LoVo (cell line): ENCODE results near the gene GBP4.

ENCODE experiments used
- DNase-seq: peaks from one replicate; pipeline ENCODE4 v3.0.0-alpha.2; 2016; ENCODE audit warnings: low spot score

GBP4 gene

GRCh38 chr1:89170170-89171066 is 28.3 kb downstream of the GBP4 start:
- DNase-seq: no peak

DNA sequence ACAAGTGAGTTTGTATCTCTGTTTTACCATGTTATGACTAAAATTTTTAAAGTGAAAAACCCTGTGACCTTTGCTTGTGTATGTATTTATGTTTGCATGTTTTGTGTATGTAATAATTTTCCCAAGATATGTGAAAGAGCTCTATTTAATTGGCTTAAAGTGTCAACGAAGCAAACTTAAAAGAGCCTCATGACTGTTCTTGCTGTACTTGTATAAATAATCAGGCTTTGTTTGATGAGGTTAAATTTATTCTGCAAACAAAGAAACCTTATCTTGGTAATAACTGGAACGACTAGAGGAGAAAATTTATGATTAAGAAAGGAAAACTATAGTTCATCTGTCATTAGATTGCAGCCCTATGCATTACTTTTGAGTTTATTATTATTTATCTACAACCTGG is 29.6 kb downstream of the GBP4 start:
- DNase-seq: no peak

DNA sequence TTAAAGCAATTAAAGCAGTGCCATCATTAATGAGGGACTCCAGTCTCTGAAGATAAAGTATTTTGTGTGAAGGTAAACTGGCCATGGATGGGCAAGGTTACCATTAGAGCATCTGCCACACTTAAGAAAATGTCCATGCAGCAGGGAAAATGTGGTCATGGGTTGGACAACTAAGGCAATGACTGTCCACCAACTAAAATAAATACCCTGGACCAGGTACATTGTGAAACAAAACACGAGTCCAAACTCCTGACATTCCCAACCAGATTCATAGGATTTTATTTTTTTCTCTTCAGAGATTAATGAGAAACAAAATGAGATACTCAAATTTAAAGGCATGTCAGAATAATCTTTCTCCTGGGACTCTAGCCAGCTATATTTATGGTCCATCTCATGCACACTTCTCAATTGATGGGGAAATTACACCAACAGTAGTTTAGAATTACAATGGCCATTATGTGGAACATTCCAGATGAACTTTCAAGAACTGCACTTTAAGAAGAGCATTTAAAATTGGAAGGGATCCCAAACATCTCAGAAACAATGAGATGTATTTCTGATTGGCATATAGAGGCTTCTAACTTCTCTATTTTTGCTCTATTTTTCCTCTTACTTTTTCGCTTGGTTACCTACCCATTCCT is 31.0 kb downstream of the GBP4 start:
- DNase-seq: no peak

DNA sequence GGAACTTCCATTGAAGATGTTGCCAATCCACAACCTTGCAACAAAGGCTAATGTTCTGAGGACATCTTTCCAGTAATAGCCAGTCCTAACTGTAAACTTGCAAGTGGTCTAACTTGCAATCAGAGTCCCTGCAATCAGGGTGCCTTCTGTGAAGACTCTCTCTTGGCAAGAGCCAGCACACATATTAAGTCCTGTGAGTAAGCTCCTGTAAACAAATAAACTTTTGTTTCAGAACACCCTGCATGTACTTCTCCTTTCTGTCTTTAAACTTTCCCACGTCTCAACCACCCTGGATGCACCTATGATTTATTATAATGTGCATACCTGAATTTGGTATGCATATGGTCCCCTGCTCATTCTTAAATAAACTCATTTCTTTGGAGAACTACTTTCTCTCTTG is 32.0 kb downstream of the GBP4 start:
- DNase-seq: no peak

GRCh38 chr1:89165811-89166210 is 32.9 kb downstream of the GBP4 start:
- DNase-seq: no peak

DNA sequence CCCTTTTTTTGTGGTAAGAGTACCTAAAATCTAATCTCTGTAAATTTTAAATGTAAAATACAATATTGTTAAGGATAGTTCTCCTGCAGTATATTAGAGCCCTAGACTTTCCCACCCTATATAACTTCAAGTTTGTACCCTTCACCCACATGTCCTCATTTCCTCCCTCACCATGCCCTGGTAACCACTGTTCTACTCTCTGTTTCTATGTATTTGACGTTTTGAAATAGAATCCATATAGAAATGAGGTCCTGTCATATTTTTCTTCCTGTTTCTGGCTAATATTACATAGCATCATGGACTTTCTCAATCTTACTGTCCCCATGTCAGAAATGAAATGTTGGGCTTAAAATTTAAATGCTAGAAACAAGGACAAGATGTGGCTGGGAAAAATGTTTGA is 47.7 kb downstream of the GBP4 start:
- no peak for DNase-seq

DNA sequence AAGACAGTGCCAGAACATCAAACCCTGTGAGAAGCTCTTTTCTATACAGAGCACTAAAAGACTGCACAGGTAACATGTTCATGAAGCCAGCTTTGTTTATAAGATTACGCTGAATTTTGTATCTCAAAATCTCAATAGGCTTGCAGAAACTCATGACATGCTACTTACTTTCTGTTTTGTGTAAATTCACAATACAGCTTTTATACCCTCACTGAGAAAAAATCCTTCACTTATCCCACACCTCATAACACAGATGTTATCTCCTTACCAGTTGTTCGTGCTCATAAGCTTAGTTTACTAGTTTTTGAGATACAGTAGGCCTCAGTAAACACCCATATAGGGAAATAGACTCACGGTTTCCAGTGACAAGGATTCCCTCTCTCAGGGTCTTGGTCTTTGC is 48.8 kb downstream of the GBP4 start:
- no peak for DNase-seq

GRCh38 chr1:89149229-89149628 is 49.5 kb downstream of the GBP4 start:
- no peak for DNase-seq

DNA sequence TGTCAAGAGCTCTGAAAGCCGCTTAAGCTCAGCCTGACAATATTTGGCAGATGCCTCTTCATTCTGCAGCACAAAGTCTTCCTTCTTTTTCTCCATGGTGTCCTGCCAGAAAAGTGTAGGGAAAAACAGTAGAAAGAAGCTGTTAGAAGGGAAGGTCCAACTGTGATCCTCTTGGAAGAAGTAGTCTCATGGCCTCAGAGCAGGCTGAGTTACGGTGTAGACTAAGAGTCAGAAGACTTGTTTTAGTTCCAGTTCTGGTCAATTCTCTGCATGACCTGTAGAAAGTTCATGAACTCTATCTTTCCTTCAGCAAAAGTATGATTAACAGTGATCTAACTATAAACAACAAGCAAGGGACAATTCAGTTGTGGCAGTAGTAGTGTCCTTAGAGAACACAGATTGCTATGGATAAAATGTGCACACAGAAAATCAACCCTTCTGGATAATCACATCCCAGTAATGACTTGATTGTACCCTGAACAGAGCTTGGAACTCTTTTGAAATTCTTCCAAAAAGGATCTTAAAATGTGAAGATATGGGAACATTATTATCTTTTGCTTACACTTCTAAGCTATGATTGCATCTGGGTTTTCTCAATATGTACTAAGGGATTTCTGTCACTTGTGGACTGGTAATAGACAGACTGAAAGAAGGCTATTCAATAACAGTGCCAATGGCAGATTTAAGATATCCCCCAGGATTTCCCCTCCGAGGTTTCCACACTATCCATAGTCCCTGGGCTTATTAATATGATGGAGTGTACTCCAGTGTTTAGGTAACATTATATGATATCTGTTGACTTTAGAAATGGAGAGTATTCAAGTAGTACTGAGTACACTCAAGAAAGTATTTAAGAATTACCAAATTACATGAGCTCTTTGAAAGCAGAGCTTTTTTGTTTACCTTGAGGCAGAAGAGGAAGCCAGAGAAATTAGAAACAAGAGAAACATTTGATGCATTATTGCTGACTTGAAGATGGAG is 50.8 kb downstream of the GBP4 start:
- no peak for DNase-seq

- DNase-seq: no peak
Observed at GRCh38 chr1:89146721-89147120, 52.0 kb downstream of the GBP4 start.

- DNase-seq: no peak
Observed at GRCh38 chr1:89143484-89143883, 55.3 kb downstream of the GBP4 start.

DNA sequence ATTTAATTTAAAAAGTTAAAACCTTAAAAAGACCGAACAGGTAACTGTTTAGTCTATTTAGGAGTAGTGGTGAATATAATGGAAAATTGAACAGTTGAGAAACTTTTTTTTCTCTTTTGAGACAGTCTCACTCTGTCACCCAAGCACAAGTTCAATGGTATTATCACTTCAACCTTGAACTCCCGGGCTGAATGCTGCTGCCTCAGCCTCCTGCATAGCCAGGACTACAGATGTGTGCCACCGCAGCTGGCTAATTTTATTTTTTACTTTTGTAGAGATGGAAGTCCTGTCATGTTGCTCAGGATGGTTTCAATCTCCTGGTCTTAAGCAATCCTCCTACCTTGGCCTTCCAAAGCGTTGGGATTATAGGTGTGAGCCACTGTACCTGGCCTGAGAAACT is 56.6 kb downstream of the GBP4 start:
- DNase-seq: no peak

DNA sequence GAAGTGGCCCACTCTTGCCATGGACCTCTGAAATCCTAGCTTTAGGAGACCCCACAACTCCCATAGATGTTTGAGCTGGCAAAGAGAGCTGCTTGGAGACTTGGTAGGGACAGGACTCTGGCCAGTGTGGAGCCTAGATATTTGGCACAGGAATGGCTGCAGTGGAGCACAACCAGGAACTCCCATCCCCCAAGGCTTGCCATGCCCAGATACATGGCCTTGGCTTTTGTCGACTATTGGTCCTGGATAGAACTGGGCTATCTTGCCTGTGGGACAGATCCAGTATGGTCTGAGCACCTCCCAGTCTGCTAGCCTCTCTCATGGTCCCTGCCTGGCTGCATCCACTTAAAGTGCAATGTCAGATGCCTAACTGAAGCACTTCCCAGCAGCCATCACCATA is 65.0 kb downstream of the GBP4 start:
- DNase-seq: no peak
